Spleen (tissue), 7 donors: ENCODE measurements around the gene ERICH6.

Experiments used
- CTCF ChIP-seq, 11 experiments: fragments of 200-600 bp in 7 of 11; fragments of 450-650 bp in 4 of 11; sonication (generic) in 4 of 11; IDR thresholded peaks in 8 of 11; conservative IDR thresholded peaks in 3 of 11; 1 replicate in 7 of 11; 2 replicates in 4 of 11; pipeline versions ENCODE4 v1.4.0 to v1.8.0; 2016 to 2021; ENCODE audit warnings: antibody characterized with exemption in 11 of 11, inconsistent platforms in 4 of 11, mild to moderate bottlenecking in 1 of 11
- POLR2A ChIP-seq, 3 donors: fragments of 450-650 bp; IDR thresholded peaks; one replicate each; pipeline ENCODE4 v1.5.1; 2017; ENCODE audit warnings: antibody characterized with exemption in 3 of 3, mild to moderate bottlenecking in 1 of 3
- POLR2AphosphoS5 ChIP-seq, 3 donors: sonication (generic); formaldehyde crosslinking; IDR thresholded peaks; one replicate each; pipeline ENCODE4 v1.5.1; 2017; ENCODE audit warnings: antibody characterized with exemption in 3 of 3
- donor health status: DM: no; HTN: no; CAD: no; lungs with moderate emphysema.
- donor health status: DM: no; HTN: no; CAD: no.
- donor health status: DM: no; HTN: no; CAD: no.

GRCh38 chr3:150745832-150746231 lies 42.1 kb upstream of the ERICH6 start:
- TF ChIP-seq POLR2AphosphoS5 (IDR thresholded peaks at IDR 0.05) (no peak), CTCF (IDR thresholded peaks at IDR 0.05 in 8 of 11, conservative IDR thresholded peaks at IDR 0.05 in 3 of 11) (no peak), POLR2A (IDR thresholded peaks at IDR 0.05) (no peak)
